B cell (primary cell): ENCODE data around the gene LAMC2.

Source experiments
- EZH2 ChIP-seq: IDR thresholded peaks from 2 replicates; pipeline ENCODE4 v1.6.1; 2012; ENCODE audit warnings: borderline replicate concordance, low read depth, mild to moderate bottlenecking, moderate library complexity, low read length; ENCODE audit not compliant: insufficient read depth, poor library complexity, severe bottlenecking
- TF ChIP-seq, protein P1 (sequence below): fragments of 200-600 bp; IDR thresholded peaks from one replicate; pipeline ENCODE4 v1.8.0; 2022; ENCODE audit warnings: antibody characterized with exemption, mild to moderate bottlenecking

DNA sequence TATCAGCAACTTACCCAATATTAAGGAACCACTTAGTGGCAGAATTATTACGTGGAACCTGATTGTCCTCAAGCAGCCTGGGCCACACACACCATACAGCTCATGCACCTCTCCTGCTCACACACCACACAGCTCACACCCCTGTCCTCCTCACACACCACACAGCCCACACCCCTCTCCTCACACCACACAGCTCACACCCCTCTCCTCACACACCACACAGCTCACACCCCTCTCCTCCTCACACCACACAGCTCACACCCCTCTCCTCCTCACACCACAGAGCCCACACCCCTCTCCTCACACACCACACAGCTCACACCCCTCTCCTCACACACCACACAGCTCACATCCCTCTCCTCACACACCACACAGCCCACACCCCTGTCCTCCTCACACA lies 36.8 kb upstream of the LAMC2 start:
- TF ChIP-seq, protein P1, sequence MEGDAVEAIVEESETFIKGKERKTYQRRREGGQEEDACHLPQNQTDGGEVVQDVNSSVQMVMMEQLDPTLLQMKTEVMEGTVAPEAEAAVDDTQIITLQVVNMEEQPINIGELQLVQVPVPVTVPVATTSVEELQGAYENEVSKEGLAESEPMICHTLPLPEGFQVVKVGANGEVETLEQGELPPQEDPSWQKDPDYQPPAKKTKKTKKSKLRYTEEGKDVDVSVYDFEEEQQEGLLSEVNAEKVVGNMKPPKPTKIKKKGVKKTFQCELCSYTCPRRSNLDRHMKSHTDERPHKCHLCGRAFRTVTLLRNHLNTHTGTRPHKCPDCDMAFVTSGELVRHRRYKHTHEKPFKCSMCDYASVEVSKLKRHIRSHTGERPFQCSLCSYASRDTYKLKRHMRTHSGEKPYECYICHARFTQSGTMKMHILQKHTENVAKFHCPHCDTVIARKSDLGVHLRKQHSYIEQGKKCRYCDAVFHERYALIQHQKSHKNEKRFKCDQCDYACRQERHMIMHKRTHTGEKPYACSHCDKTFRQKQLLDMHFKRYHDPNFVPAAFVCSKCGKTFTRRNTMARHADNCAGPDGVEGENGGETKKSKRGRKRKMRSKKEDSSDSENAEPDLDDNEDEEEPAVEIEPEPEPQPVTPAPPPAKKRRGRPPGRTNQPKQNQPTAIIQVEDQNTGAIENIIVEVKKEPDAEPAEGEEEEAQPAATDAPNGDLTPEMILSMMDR, result no peak
- no peak for TF ChIP-seq EZH2
